GM21717 (cell line): Measurements from ENCODE around the gene NAALADL2.
A peak's percentile ranks its signal among the peaks of the same experiment; 100 is the strongest.
"Not testable (repeated sequence)": the region's sequence is repeated elsewhere in the genome, so short reads cannot be mapped to it uniquely, and the experiment has no call there.

Experiments used
- ATAC-seq: cut with Tn5 transposase; IDR thresholded peaks from one replicate; pipeline ENCODE4 v1.9.1; 2021; ENCODE audit warnings: mild to moderate bottlenecking, moderate library complexity; ENCODE audit not compliant: unreplicated experiment

NAALADL2 gene

GRCh38 chr3:175127075-175127662, 268.0 kb downstream of the NAALADL2 start:
- ATAC-seq, result no peak

- ATAC-seq, result no peak
These were observed 270.0 kb downstream of the NAALADL2 start for GRCh38 chr3:175129126-175129525.

GRCh38 chr3:175129571-175129970, 270.4 kb downstream of the NAALADL2 start:
- ATAC-seq, result no peak

GRCh38 chr3:175131866-175132265, 272.7 kb downstream of the NAALADL2 start:
- not testable (repeated sequence) for ATAC-seq

GRCh38 chr3:175132706-175133105, 273.6 kb downstream of the NAALADL2 start:
- not testable (repeated sequence) for ATAC-seq

- no peak for ATAC-seq
These were observed 285.2 kb downstream of the NAALADL2 start for GRCh38 chr3:175144368-175144767.

GRCh38 chr3:175146258-175146657, 287.1 kb downstream of the NAALADL2 start:
- no peak for ATAC-seq

GRCh38 chr3:175149675-175150074, 290.5 kb downstream of the NAALADL2 start:
- ATAC-seq, result peak; percentile 81

- ATAC-seq, result no peak
These were observed 291.8 kb downstream of the NAALADL2 start for GRCh38 chr3:175150812-175151401.

GRCh38 chr3:175153595-175153994, 294.5 kb downstream of the NAALADL2 start:
- ATAC-seq, result no peak

GRCh38 chr3:175155172-175155571, 296.0 kb downstream of the NAALADL2 start:
- ATAC-seq, result no peak

- ATAC-seq, result no peak
These were observed 300.1 kb downstream of the NAALADL2 start for GRCh38 chr3:175159202-175159601.

GRCh38 chr3:175161291-175161690, 302.2 kb downstream of the NAALADL2 start:
- no peak for ATAC-seq

GRCh38 chr3:175163686-175164085, 304.6 kb downstream of the NAALADL2 start:
- no peak for ATAC-seq

GRCh38 chr3:175173117-175173516, 314.0 kb downstream of the NAALADL2 start:
- ATAC-seq, result not testable (repeated sequence)

GRCh38 chr3:175176556-175176955, 317.4 kb downstream of the NAALADL2 start:
- no peak for ATAC-seq

GRCh38 chr3:175179055-175179454, 319.9 kb downstream of the NAALADL2 start:
- no peak for ATAC-seq

- no peak for ATAC-seq
These were observed 325.3 kb downstream of the NAALADL2 start for GRCh38 chr3:175184392-175184791.

GRCh38 chr3:175185903-175186302, 326.8 kb downstream of the NAALADL2 start:
- ATAC-seq, result no peak

GRCh38 chr3:175186511-175186910, 327.4 kb downstream of the NAALADL2 start:
- no peak for ATAC-seq

- no peak for ATAC-seq
These were observed 328.5 kb downstream of the NAALADL2 start for GRCh38 chr3:175187586-175187985.

GRCh38 chr3:175192536-175192935, 333.4 kb downstream of the NAALADL2 start:
- ATAC-seq, result no peak
